ENCODE data around the gene EPB41L2.
A peak's percentile ranks its signal among the peaks of the same experiment; 100 is the strongest.

DNA sequence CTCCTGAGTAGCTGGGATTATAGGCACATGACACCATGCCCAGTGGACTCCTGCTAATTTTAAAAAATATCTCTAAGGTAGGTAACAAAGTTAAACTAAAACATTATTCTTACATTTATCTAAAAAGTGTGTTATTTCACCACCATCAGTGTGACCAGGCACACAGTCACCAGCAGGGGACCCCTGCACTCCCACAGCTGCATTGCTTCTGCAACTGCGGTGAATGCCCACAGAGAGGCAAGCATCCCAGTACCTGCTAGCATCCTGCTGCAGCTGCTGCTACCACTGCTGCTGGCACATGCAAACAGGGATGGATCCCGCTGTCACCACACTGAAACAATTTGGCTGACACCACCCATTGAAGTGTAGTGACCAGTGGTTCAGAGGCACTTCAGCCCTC lies 21.9 kb upstream of the EPB41L2 start:
- peak; percentile 32 for TF ChIP-seq CTCF (IDR thresholded peaks at IDR 0.05)
- TF ChIP-seq EZH2phosphoT487 (IDR thresholded peaks at IDR 0.05), result no peak
